ENCODE data around the gene CDC42. TPM values are rescaled to one million over a fixed set of nuclear protein-coding genes. Genes with fewer than 3 reads are reported as not detected.

Gene CDC42
- total RNA-seq, 1 donor from 2014 or later = 339 TPM

GRCh38 chr1:22096036-22096435, 43.5 kb downstream of the CDC42 start:
- no peak overlapping the region for H3K4me3 ChIP-seq (ENCODE audit: low read depth, low read length)
- DNase-seq (ENCODE audit: low read depth) = no peak
- TF ChIP-seq CTCF (conservative IDR thresholded peaks at IDR 0.05; ENCODE audit: low read depth, low read length) = no peak

- no peak for DNase-seq (ENCODE audit: low read depth)
- no peak overlapping the region for H3K4me3 ChIP-seq (ENCODE audit: low read depth, low read length)
- no peak for TF ChIP-seq CTCF (conservative IDR thresholded peaks at IDR 0.05; ENCODE audit: low read depth, low read length)
Observed at GRCh38 chr1:22096463-22096862, 44.0 kb downstream of the CDC42 start.

GRCh38 chr1:22098752-22099151, 46.2 kb downstream of the CDC42 start:
- DNase-seq (ENCODE audit: low read depth) = no peak
- H3K4me3 ChIP-seq (ENCODE audit: low read depth, low read length) = no peak overlapping the region
- TF ChIP-seq CTCF (conservative IDR thresholded peaks at IDR 0.05; ENCODE audit: low read depth, low read length) = no peak

- TF ChIP-seq CTCF (conservative IDR thresholded peaks at IDR 0.05; ENCODE audit: low read depth, low read length) = no peak
- H3K4me3 ChIP-seq (ENCODE audit: low read depth, low read length) = no peak overlapping the region
- no peak for DNase-seq (ENCODE audit: low read depth)
Observed at GRCh38 chr1:22100168-22100567, 47.7 kb downstream of the CDC42 start.

- DNase-seq (ENCODE audit: low read depth) = no peak
- no peak for TF ChIP-seq CTCF (conservative IDR thresholded peaks at IDR 0.05; ENCODE audit: low read depth, low read length)
Observed at GRCh38 chr1:22101199-22101598, 48.7 kb downstream of the CDC42 start.

GRCh38 chr1:22101995-22102394, 49.5 kb downstream of the CDC42 start:
- no peak for DNase-seq (ENCODE audit: low read depth)
- no peak for TF ChIP-seq CTCF (conservative IDR thresholded peaks at IDR 0.05; ENCODE audit: low read depth, low read length)
- H3K4me3 ChIP-seq (ENCODE audit: low read depth, low read length) = no peak overlapping the region

More at GRCh38 chr1:22101199-22101598, 48.7 kb downstream of the CDC42 start:
- no peak overlapping the region for H3K4me3 ChIP-seq (ENCODE audit: low read depth, low read length)

- no peak for DNase-seq (ENCODE audit: low read depth)
- H3K4me3 ChIP-seq (ENCODE audit: low read depth, low read length) = no peak overlapping the region
- no peak for TF ChIP-seq CTCF (conservative IDR thresholded peaks at IDR 0.05; ENCODE audit: low read depth, low read length)
Observed at GRCh38 chr1:22102746-22103145, 50.2 kb downstream of the CDC42 start.

All from epithelial cell of proximal tubule (primary cell).